ENCODE data around the gene PALD1. TPM values are rescaled to one million over a fixed set of nuclear protein-coding genes. Genes with fewer than 3 reads are reported as not detected.

PALD1 gene
- total RNA-seq, 2 donors from 2014 or later, result 17.3 to 19.7 TPM

DNA sequence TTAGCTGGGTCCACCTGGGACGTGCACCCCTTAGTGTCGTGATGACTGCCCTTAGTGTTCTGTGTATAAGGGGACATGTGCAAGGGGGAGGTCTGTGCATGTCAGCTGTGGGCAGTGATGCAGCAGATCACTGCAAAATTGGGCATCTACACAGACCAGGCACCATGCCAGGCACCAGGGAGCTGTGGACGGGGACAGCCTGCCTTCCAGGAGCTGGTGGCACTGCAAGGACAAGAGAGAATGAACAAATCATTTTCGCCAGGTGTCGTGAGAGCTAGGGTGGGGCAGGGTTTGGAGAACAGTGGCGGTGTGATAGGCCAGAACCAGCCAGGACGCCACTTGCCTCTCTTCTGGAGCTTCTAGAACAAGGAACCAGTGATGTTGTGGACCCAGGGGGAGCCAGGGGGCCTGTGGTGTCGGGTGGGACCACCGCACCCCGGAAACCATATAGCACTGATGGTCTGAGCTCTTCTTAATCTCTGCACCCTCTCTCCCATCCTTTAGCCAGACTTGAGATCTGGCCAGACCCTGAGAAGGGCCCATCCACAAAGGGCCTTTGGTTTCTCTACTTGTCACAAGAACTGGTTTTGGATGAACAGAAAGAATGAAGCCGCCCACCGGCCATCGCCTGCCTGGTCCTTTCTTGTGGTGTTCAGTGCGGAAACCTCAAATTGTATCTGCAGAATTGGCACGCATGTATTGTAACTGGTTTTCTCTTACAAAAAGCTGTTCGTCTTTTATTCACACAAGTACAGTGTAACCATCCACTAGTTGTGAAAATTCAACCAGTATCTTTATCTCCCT is 93.3 kb downstream of the PALD1 start:
- WGBS, 2 experiments (ENCODE audit: insufficient coverage in 1 of 2, insufficient read length in 1 of 2), result 84 to 94% methylated on average over 10 to 16 of the region's 16 CpGs
- H3K27ac Mint-ChIP-seq, result no peak overlapping the region
- H3K9ac ChIP-seq (ENCODE audit: extremely low read depth, low read length, poor library complexity, severe bottlenecking), result no peak overlapping the region

DNA sequence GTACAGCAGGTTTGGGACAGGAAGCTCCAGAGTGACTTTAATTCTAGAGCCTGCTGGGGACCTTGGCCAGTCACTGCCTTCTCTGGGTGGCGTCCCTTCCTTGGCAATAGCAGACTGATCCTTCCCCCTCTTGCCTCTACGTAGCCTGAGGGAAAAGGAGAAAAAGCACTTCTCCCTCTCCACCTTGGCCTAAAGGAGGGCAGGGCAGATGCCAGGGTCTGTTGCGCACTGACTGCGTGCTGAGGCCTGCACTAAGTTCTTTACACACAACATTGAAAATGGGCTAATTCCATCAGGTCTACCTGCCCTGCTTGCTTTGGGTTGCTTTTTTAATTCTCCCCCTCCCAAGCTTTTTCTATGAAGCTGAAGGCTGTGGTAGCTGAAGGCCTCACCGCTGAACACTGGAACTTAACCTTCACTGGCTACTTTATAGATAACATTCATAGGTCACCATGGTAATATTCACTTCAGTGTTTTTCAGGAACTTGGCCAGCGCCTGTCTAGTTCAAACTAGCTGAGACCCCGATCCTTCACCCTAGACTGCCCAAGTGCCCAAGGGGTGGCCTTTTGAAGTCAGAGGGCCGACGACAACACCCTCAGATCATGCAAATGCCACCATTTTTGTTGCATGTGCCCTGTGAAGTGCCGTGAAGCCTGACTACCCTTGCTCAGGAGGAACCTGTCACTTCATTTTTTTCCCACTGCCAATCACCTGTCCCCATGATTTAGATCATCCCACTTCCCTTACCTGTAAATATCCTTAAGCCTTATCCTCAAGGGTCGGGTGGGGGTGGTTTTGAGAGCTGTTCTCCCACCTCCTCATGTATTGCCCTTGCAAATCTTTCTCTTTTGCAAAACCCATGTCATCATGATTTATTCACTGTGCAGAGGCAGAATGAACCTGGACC is 95.3 kb downstream of the PALD1 start:
- H3K9me3 Mint-ChIP-seq, result no peaks in the 10 kb centered on the region
- H3K4me1 ChIP-seq (ENCODE audit: control insufficient read depth, insufficient read depth, low read length), result no peaks in the 10 kb centered on the region
- no peak overlapping the region for H3K9ac ChIP-seq (ENCODE audit: extremely low read depth, low read length, poor library complexity, severe bottlenecking)
- H3K27me3 ChIP-seq (ENCODE audit: control insufficient read depth, insufficient read depth, low read length, poor library complexity, severe bottlenecking), result no peaks in the 10 kb centered on the region
- no peaks in the 10 kb centered on the region for H3K27me3 Mint-ChIP-seq (ENCODE audit: insufficient read depth)
- TF ChIP-seq, protein P1, sequence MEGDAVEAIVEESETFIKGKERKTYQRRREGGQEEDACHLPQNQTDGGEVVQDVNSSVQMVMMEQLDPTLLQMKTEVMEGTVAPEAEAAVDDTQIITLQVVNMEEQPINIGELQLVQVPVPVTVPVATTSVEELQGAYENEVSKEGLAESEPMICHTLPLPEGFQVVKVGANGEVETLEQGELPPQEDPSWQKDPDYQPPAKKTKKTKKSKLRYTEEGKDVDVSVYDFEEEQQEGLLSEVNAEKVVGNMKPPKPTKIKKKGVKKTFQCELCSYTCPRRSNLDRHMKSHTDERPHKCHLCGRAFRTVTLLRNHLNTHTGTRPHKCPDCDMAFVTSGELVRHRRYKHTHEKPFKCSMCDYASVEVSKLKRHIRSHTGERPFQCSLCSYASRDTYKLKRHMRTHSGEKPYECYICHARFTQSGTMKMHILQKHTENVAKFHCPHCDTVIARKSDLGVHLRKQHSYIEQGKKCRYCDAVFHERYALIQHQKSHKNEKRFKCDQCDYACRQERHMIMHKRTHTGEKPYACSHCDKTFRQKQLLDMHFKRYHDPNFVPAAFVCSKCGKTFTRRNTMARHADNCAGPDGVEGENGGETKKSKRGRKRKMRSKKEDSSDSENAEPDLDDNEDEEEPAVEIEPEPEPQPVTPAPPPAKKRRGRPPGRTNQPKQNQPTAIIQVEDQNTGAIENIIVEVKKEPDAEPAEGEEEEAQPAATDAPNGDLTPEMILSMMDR (conservative IDR thresholded peaks at IDR 0.05), result no peak
- H3K9me3 ChIP-seq (ENCODE audit: control insufficient read depth, low read length), result no peaks in the 10 kb centered on the region
- H3K36me3 ChIP-seq (ENCODE audit: control insufficient read depth, insufficient read depth, low read length), result no peaks in the 10 kb centered on the region
- 93 to 95% methylated on average over 11 of the region's 11 CpGs for WGBS, 2 experiments (ENCODE audit: insufficient coverage in 1 of 2, insufficient read length in 1 of 2)
- no peaks in the 10 kb centered on the region for H3K36me3 Mint-ChIP-seq (ENCODE audit: low read depth)
- no peak overlapping the region for H3K27ac ChIP-seq (ENCODE audit: low read depth, low read length)
- H3K4me1 Mint-ChIP-seq, result no peaks in the 10 kb centered on the region
- no peak overlapping the region for H3K4me3 ChIP-seq (ENCODE audit: low read length)
- no peak overlapping the region for H3K27ac Mint-ChIP-seq
- H3K4me3 Mint-ChIP-seq, result no peak overlapping the region
- DNase-seq, result no peak

More for the DNA sequence above, 93.3 kb downstream of the PALD1 start:
- Histone ChIP-seq H3K9me3 (ENCODE audit: control insufficient read depth, low read length) (no peaks in the 10 kb centered on the region), H3K27me3 (ENCODE audit: control insufficient read depth, insufficient read depth, low read length, poor library complexity, severe bottlenecking) (no peaks in the 10 kb centered on the region), H3K4me3 (ENCODE audit: low read length) (no peak overlapping the region), H3K27ac (ENCODE audit: low read depth, low read length) (no peak overlapping the region), H3K36me3 (ENCODE audit: control insufficient read depth, insufficient read depth, low read length) (no peaks in the 10 kb centered on the region), H3K4me1 (ENCODE audit: control insufficient read depth, insufficient read depth, low read length) (no peaks in the 10 kb centered on the region)
- Mint-ChIP-seq H3K27me3 (ENCODE audit: insufficient read depth) (no peaks in the 10 kb centered on the region), H3K9me3 (no peaks in the 10 kb centered on the region), H3K4me1 (no peaks in the 10 kb centered on the region), H3K4me3 (no peak overlapping the region), H3K36me3 (ENCODE audit: low read depth) (peaks cover 2% of the 10 kb centered on the region)
- TF ChIP-seq, protein P1 (conservative IDR thresholded peaks at IDR 0.05), result no peak
- no peak for DNase-seq

DNA sequence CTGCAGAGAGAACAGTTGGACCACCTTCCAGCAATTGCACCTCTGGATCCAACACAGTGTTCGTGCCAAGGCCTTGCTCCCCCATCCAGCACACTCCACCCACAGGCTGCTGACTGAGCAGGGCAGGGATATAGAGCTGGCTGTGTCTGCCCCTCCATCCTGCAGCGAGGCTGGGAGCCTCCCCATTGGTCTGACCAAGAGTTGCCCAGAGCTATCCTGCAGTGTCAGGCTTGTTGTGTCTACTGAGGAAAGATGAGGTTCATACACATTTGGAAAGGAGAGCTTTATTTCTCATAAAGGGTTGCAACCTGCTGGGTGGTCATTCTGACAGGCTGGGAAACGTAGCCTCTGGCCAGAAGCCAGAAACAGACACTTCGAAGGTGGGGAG is 96.9 kb downstream of the PALD1 start:
- H3K9me3 Mint-ChIP-seq, result no peaks in the 10 kb centered on the region
- no peak overlapping the region for H3K9ac ChIP-seq (ENCODE audit: extremely low read depth, low read length, poor library complexity, severe bottlenecking)
- no peak overlapping the region for H3K4me3 Mint-ChIP-seq
- no peak for DNase-seq
- no peaks in the 10 kb centered on the region for H3K4me1 Mint-ChIP-seq
- no peaks in the 10 kb centered on the region for H3K27me3 ChIP-seq (ENCODE audit: control insufficient read depth, insufficient read depth, low read length, poor library complexity, severe bottlenecking)
- H3K36me3 ChIP-seq (ENCODE audit: control insufficient read depth, insufficient read depth, low read length), result no peaks in the 10 kb centered on the region
- H3K9me3 ChIP-seq (ENCODE audit: control insufficient read depth, low read length), result no peaks in the 10 kb centered on the region
- TF ChIP-seq, protein P1 (conservative IDR thresholded peaks at IDR 0.05), result no peak
- no peaks in the 10 kb centered on the region for H3K4me1 ChIP-seq (ENCODE audit: control insufficient read depth, insufficient read depth, low read length)
- no peak overlapping the region for H3K4me3 ChIP-seq (ENCODE audit: low read length)
- WGBS, 2 experiments (ENCODE audit: insufficient coverage in 1 of 2, insufficient read length in 1 of 2), result 87 to 93% methylated on average over 3 to 4 of the region's 4 CpGs
- H3K27ac Mint-ChIP-seq, result no peak overlapping the region
- no peak overlapping the region for H3K27ac ChIP-seq (ENCODE audit: low read depth, low read length)
- H3K36me3 Mint-ChIP-seq (ENCODE audit: low read depth), result no peaks in the 10 kb centered on the region
- H3K27me3 Mint-ChIP-seq (ENCODE audit: insufficient read depth), result no peaks in the 10 kb centered on the region
